ENCODE measurements around the gene MRGPRF.
"Not testable (repeated sequence)": the region's sequence is repeated elsewhere in the genome, so short reads cannot be mapped to it uniquely, and the experiment has no call there.

The MRGPRF gene

GRCh38 chr11:68987211-68987610, 25.8 kb downstream of the MRGPRF start:
- no peak for DNase-seq (ENCODE audit: low read depth in 2 of 2)

GRCh38 chr11:68983801-68984200, 29.2 kb downstream of the MRGPRF start:
- no peak for DNase-seq (ENCODE audit: low read depth in 2 of 2)

- DNase-seq (ENCODE audit: low read depth in 2 of 2), result no peak
These were observed 30.9 kb downstream of the MRGPRF start for GRCh38 chr11:68982134-68982533.

GRCh38 chr11:68980776-68981065, 32.3 kb downstream of the MRGPRF start, which contains the start of gene MRGPRD:
Gene MRGPRD (minus strand): TSS chr11:68980986. CDS start chr11:68980986, 0 bp downstream.
- no peak for DNase-seq (ENCODE audit: low read depth in 2 of 2)

DNA sequence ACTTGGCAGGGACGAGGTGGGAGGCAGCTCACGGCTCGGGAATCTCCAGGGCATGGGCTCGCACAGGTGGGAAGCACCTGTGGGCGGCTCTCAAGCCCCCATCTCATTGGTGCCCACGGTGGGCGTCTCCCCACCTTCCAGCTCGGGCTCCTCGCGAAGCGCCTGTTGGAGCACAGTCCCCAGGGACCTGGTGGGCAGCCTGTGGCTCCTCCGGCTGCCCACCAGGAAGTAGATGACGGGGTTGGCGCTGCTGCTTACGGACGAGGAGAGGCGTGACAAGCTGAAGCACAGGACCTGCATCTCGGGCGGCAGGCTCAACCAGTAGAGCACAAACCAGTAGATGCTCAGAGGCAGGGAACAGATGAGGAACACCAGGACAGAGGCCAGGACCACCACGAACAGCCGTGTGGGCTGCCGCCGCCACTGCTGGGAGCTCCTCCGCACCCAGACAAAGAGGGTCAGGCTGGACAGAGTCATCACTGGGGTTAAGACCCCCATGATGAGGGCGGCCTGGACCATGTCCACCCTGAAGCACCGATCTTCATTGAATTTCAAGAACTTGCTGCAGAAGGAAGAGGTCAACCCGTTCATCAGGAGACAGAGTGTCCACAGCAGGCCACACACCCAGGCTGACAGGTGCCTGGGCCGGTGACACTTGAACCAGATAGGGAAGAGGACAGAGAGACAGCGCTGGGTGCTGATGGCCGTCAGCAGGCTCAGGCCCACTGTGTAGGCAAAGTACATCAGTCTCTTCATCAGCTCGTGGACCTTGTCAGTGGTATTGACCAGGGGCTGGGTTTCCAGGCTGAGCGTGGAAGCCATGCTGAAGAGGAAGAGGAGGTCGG, 32.9 kb downstream of the MRGPRF start:
- DNase-seq (ENCODE audit: low read depth in 2 of 2), result no peak

DNA sequence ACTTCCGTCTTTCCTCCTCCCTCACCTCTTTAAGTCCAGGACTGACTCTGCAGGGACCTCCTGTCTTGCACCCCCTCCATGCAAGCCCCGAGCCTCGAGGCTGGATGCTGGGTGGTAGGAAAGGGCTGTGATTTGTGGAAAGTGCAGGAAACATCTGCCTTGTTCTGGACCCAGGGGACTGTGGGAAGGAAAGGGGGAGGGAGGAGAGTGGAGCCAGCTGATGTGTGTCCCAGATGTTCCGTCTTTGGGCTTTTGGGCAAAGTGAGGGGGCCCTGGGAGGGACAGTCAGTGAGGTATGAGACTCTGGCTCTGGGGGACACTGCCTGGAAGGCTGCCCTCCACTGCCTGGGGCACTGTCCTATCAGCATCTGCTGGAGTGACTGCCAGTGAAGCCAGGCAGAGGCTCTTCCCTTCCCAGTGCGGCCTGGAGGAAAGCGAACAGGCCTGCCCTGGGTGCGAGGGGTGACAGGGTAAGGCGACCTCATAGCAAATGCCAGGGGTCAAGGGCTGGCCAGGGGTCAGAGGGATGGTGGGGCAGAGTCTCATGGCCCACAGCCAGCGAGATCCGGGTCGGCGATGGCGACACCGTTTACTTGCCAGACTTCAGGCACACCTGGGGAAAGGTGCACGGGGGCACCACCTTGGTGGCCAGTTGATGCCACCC, 34.0 kb downstream of the MRGPRF start:
- DNase-seq (ENCODE audit: low read depth in 2 of 2), result no peak

DNA sequence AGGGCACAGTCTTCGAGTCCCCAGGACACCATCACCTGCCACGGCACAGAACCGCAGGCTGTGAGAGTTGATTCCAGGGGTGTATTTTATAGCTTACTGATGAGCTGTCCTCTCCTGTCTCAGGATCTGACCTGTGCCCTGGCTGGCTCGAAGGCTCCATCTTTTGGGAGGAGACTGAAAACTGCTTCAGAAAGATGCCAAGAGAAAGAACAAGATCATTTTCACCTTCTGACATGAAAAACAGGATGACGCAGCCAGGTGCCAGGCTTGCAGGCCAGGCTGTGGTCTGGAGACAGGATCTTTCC, 34.5 kb downstream of the MRGPRF start:
- DNase-seq (ENCODE audit: low read depth in 2 of 2), result no peak

- DNase-seq (ENCODE audit: low read depth in 2 of 2), result no peak
These were observed 35.0 kb downstream of the MRGPRF start for GRCh38 chr11:68977781-68978625.

- DNase-seq (ENCODE audit: low read depth in 2 of 2), result no peak
These were observed 36.5 kb downstream of the MRGPRF start for GRCh38 chr11:68976563-68976962.

DNA sequence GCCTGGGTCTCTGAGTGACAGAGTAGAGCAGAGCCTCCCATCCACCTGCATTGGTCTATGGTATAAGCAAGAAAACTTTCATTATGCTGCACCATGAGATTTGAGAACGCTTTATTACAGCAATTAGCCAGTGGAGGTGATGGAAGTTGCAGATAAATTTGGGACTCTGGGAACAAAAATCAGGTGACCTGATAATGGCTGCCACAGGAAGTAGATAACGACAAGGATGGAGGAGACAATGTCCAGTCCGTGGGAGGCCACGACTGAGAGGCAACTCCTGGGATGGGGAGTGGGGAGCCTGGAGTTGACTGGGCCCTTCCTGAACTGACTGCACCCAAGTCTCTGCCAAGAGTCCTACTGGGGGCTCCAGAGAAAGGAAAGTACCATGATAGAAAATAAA, 37.0 kb downstream of the MRGPRF start:
- DNase-seq (ENCODE audit: low read depth in 2 of 2), result no peak

DNA sequence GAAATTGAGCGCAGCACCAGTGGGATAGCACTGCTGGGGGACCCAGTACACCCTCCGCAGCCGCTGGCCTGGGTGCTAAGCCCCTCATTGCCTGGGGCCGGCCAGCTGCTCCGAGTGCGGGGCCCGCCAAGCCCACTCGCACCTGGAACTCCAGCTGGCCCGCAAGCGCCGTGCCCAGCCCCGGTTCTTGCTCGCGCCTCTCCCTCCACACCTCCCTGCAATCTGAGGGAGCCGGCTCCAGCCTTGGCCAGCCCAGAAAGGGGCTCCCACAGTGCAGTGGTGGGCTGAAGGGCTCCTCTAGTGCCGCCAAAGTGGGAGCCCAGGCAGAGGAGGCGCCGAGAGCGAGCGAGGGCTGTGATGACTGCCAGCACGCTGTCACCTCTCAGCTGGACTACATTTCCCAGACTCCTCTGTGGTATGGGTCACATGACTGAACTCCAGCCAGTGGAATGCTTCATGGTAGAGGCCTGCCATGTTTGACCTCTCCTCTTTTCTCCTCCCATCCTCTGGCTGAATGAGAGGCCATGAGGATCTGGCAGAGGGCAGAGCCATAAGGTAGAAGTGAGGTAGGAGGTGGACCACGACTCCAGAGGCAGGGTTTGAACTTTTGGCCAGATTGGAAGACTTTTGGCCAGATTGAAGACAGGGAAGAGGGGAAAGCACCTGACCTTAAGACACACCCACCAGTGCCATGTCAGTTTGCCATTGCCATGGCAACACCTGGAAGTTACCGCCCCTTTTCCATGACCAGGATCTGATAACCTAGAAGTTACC, 38.4 kb downstream of the MRGPRF start:
- DNase-seq (ENCODE audit: low read depth in 2 of 2), result no peak

DNA sequence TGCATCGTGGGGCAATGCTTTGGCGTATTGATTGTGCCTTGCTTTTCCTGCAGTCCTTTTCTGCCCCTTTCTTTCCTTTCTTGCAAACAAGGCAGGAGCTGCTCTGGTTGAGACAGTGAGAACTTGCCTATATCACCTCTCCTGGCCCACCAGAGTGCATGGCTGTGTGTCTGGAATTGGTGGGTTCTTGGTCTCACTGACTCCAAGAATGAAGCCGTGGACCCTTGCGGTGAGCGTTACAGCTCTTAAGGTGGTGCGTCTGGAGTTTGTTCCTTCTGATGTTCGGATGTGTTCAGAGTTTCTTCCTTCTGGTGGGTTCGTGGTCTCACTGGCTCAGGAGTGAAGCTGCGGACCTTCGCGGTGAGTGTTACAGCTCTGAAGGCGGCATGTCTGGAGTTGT, 39.3 kb downstream of the MRGPRF start:
- not testable (repeated sequence) for DNase-seq (ENCODE audit: low read depth in 2 of 2)

GRCh38 chr11:68973219-68973618, 39.8 kb downstream of the MRGPRF start:
- no peak for DNase-seq (ENCODE audit: low read depth in 2 of 2)

DNA sequence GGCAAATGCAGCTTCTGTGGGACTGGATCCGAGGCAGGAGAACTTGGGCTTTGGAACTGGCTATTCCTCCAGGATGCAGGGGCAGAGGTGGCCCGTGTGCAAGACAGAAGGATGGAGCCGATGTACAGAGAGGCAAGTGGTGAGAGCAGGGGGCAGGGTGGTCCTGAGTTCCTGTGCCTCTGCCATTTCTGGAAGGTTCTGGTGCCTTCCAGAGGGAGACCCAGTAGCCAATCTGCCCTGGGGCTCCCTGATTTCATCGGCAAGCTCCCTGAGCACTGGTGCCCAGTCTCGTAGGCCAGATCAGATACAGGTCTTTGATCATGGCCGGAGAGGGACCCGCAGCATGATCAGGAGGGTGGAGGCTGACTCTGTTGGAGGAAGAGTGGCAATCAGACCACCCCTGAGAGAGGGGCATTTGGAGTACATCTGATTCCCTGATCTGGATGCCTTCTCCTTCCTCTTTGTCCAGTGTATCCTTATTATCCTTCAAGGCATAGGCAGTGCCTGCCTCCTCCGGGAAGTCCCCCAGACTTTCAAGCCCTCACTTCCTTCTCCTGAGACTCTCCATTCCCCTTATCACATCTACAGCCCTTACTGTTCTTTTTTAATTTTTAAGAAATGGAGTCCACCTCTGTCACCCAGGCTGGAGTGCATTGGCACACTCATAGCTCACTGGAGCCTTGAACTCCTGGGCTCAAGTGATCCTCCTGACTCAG, 42.0 kb downstream of the MRGPRF start:
- DNase-seq (ENCODE audit: low read depth in 2 of 2), result no peak

DNA sequence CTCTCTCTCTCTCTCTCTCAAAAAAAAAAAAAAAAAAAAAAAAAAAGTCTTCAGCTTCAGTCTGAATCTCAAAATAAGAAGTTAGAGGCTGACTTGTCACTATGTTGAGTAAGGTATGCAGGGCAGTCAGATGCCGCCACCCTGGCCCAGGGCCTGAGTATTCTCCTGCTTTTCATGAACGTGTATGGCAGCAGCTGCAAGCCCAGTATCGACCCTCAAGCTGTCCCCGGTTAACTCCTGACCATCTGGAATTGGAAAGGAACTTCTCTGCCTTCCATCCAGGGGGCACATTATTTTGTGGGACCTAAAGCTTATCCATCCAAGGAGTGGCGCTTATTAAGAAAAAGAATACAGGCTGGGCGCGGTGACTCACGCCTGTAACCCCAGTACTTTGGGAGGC, 43.7 kb downstream of the MRGPRF start:
- DNase-seq (ENCODE audit: low read depth in 2 of 2), result no peak

DNA sequence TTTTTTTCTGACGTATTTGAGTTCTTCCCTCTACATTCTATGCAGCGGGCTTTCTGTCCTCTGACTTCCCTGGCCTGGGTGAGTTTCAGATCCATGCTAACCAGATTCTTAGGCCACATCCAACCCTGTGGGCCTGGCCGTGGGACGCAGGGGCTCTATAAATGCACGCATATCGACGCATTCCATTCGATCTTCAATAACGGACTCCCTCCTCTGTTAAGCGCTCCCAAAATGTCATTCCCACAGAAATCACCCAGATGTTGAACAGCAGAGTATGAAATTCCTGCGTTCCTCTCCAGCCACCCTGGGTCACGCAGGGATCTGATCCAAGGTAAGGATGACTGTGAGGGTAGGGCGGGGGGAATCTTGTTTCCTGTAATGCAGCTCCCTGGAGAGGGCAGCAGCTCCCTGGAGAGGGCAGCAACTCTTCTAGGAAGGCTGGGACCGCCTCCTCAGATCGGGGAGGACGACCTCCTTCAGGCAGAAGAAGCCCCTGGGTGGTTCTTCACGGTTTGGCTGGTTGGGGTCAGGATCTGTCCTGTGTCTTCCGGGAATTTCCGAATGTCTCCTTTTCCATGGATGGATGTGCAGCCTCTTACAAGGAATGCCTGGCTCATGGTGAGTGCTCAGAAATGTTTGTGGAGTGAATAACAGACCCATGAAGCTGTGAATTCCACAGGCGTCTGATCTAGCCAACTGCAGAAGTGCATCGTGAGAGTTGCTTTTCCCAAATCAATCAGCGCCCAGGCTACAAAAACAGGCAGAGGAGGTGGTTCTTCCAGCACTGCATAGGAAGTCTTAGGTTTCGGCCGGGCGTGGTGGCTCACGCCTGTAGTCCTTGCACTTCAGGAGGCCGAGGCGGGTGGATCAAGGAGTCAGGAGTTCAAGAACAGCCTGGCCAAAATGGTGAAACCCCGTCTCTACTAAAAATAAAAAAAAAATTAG, 44.5 kb downstream of the MRGPRF start:
- no peak for DNase-seq (ENCODE audit: low read depth in 2 of 2)

DNA sequence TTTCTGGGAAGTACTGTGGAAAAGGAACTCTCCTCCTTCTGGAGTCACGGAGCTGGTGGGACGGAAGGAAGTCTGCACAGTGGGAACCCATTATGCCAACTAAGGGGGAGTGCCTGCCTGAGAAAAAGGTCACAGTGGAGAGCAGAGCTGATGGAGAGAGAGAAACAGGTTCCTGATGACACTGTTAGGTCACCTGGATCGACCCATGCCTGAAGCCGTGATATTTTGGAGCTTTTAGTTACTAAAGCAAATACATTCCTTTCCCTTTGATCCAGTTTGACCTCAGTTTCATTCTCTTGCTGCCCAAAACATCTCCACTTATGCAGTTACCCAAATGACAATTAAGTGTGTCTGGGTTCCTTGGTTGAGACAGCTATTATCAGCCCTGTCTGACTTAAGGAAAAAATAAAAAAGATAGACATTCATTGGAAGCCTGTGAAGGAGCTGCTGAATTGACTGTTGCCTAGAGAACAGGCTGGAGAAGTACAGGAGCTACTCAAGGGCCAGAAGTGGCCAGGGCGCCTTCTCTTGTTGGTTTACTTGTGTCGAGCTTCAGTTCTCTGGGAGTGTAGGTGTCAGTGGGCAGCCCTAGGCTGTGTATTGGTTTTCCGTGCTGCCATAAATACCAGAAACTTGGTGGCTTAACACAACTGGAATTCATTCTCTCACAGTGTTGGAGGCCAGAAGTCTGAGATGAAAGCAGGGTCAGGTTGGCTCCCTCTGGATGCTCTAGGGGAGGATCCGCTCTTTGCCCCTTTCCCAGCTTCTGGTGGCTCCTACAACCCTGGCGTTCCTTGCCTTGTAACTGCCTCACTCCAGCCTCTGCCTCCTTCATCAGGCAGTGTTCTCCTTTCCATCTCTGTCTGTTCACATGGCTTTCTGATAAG, 45.9 kb downstream of the MRGPRF start:
- no peak for DNase-seq (ENCODE audit: low read depth in 2 of 2)

- no peak for DNase-seq (ENCODE audit: low read depth in 2 of 2)
These were observed 46.9 kb downstream of the MRGPRF start for GRCh38 chr11:68965901-68966853.

All from stimulated activated CD8-positive, alpha-beta memory T cell treated with anti-CD3 and anti-CD28 coated beads, Interleukin-2, amount 100 ng/mL, for 48 hours (primary cell).